ENCODE data around the gene MKKS. TPM values are rescaled to one million over a fixed set of nuclear protein-coding genes. Genes with fewer than 3 reads are reported as not detected.

Gene MKKS
- total and polyA plus RNA-seq, 2 donors (not counting 1 experiment from before 2014, with no cell fraction given) = 6.0 to 12.6 TPM

- ATAC-seq (ENCODE audit: low read depth) (no peak), DNase-seq (no peak)
- no peak overlapping the region for H3K9ac ChIP-seq (ENCODE audit: low read length)
- H3K4me2 ChIP-seq (replicated peaks; ENCODE audit: low read depth, low read length, poor library complexity, severe bottlenecking) = no peak overlapping the region
- no peaks in the 10 kb centered on the region for H3K4me1 ChIP-seq (ENCODE audit: control insufficient read depth in 2 of 2, insufficient read depth in 2 of 2, low read length in 2 of 2)
- TF ChIP-seq EZH2 (IDR thresholded peaks at IDR 0.05; ENCODE audit: borderline replicate concordance, insufficient read depth, low read depth, low read length, poor library complexity, severe bottlenecking) (no peak), CTCF (IDR thresholded peaks at IDR 0.05) (no peak)
- H3K27me3 ChIP-seq (replicated peaks in 1 of 4; ENCODE audit: control extremely low read depth in 1 of 4, control insufficient read depth in 3 of 4, insufficient read depth in 4 of 4, low read length in 3 of 4) = no peaks in the 10 kb centered on the region
- Mint-ChIP-seq H3K9me3 (ENCODE audit: insufficient read depth) (no peaks in the 10 kb centered on the region), H3K27ac (no peak overlapping the region), H3K27me3 (no peaks in the 10 kb centered on the region), H3K4me3 (no peak overlapping the region), H3K4me1 (no peaks in the 10 kb centered on the region)
- H3K79me2 ChIP-seq (ENCODE audit: control insufficient read depth, insufficient read depth, low read length) = no peaks in the 10 kb centered on the region
- H3K36me3 ChIP-seq (replicated peaks in 1 of 2; ENCODE audit: control extremely low read depth in 1 of 2, control insufficient read depth in 1 of 2, extremely low read depth in 1 of 2, insufficient read depth in 2 of 2, low read length in 1 of 2) = peaks cover 0 to 3% of the 10 kb centered on the region in 2 experiments
- no peak overlapping the region for H2AFZ ChIP-seq (ENCODE audit: insufficient read depth, low read depth, low read length, poor library complexity, severe bottlenecking)
- peaks cover 0 to 3% (median 1%) of the 10 kb centered on the region in 3 donors for H3K9me3 ChIP-seq (ENCODE audit: control extremely low read depth in 1 of 3, control insufficient read depth in 2 of 3, insufficient read depth in 1 of 3, low read length in 2 of 3)
- intact Hi-C loops (cut with micrococcal nuclease) = no loop called here
- no peaks in the 10 kb centered on the region for H4K20me1 ChIP-seq (ENCODE audit: control insufficient read depth, insufficient read depth, low read length, poor library complexity, severe bottlenecking)
- ChIA-PET CTCF (no interaction called here), POLR2A (no interaction called here)
- H3K27ac ChIP-seq (ENCODE audit: low read length in 2 of 2) = no peak overlapping the region
- WGBS (ENCODE audit: insufficient coverage) = no CpG with 5 or more reads among the region's 3 CpGs
- H3K4me3 ChIP-seq (ENCODE audit: control extremely low read depth in 1 of 5, extremely low read depth in 1 of 5, insufficient read depth in 1 of 5, low read depth in 2 of 5, low read length in 4 of 5) = no peak overlapping the region
Observed at GRCh38 chr20:10466855-10467254, 32.8 kb upstream of the MKKS start.

GRCh38 chr20:10466325-10466724, 32.3 kb upstream of the MKKS start:
- ATAC-seq (ENCODE audit: low read depth) (no peak), DNase-seq (no peak)
- TF ChIP-seq CTCF (IDR thresholded peaks at IDR 0.05) (no peak), EZH2 (IDR thresholded peaks at IDR 0.05; ENCODE audit: borderline replicate concordance, insufficient read depth, low read depth, low read length, poor library complexity, severe bottlenecking) (no peak)
- Histone ChIP-seq H3K4me1 (ENCODE audit: control insufficient read depth in 2 of 2, insufficient read depth in 2 of 2, low read length in 2 of 2) (no peaks in the 10 kb centered on the region), H3K9me3 (ENCODE audit: control extremely low read depth in 1 of 3, control insufficient read depth in 2 of 3, insufficient read depth in 1 of 3, low read length in 2 of 3) (no peaks in the 10 kb centered on the region), H4K20me1 (ENCODE audit: control insufficient read depth, insufficient read depth, low read length, poor library complexity, severe bottlenecking) (no peaks in the 10 kb centered on the region), H3K9ac (ENCODE audit: low read length) (no peak overlapping the region), H3K27me3 (replicated peaks in 1 of 4; ENCODE audit: control extremely low read depth in 1 of 4, control insufficient read depth in 3 of 4, insufficient read depth in 4 of 4, low read length in 3 of 4) (no peaks in the 10 kb centered on the region), H3K4me3 (ENCODE audit: control extremely low read depth in 1 of 5, extremely low read depth in 1 of 5, insufficient read depth in 1 of 5, low read depth in 2 of 5, low read length in 4 of 5) (no peak overlapping the region), H3K4me2 (replicated peaks; ENCODE audit: low read depth, low read length, poor library complexity, severe bottlenecking) (no peak overlapping the region), H3K27ac (ENCODE audit: low read length in 2 of 2) (no peak overlapping the region), H3K36me3 (replicated peaks in 1 of 2; ENCODE audit: control extremely low read depth in 1 of 2, control insufficient read depth in 1 of 2, extremely low read depth in 1 of 2, insufficient read depth in 2 of 2, low read length in 1 of 2) (no peaks in the 10 kb centered on the region), H3K79me2 (ENCODE audit: control insufficient read depth, insufficient read depth, low read length) (peaks cover 3% of the 10 kb centered on the region), H2AFZ (ENCODE audit: insufficient read depth, low read depth, low read length, poor library complexity, severe bottlenecking) (no peak overlapping the region)
- Mint-ChIP-seq H3K4me3 (no peak overlapping the region), H3K9me3 (ENCODE audit: insufficient read depth) (no peaks in the 10 kb centered on the region), H3K27ac (no peak overlapping the region), H3K4me1 (no peaks in the 10 kb centered on the region), H3K27me3 (no peaks in the 10 kb centered on the region)
- ChIA-PET CTCF (no interaction called here), POLR2A (no interaction called here)
- intact Hi-C loops (cut with micrococcal nuclease) = no loop called here
- no CpG with 5 or more reads among the region's 4 CpGs for WGBS (ENCODE audit: insufficient coverage)
